NCI-H82 treated with DMSO at 0.1 percent for 48 hours (cell line): ENCODE results near the gene KLK6.

Source experiments
- DNase-seq: peaks from one replicate; lab custom pipeline; 2025; ENCODE audit not compliant: unreplicated experiment; lab: John Stamatoyannopoulos, UW

Gene KLK6

DNA sequence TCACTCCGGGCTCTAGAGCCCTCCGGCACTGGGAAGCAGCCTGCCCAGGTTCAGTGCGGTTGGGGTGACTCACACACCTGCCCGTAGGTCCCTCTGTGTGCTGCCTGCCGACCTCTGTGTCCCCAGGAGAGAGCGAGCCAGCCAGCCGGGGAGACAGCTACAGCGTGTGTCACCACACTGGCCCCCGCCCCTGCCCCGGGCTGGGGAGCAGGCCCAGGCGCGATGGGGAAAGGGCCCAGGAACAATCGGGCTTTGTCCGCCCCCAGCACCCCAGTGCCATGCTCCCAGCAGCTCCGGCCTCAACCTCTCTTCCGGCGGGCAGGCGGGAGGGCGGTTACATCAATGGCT is at the start of gene KLK6:
KLK6 (minus strand) TSS at position 179 of the 348 bp plus-strand sequence. CDS start 1,487 bp downstream, outside the sequence.
- no peak for DNase-seq

DNA sequence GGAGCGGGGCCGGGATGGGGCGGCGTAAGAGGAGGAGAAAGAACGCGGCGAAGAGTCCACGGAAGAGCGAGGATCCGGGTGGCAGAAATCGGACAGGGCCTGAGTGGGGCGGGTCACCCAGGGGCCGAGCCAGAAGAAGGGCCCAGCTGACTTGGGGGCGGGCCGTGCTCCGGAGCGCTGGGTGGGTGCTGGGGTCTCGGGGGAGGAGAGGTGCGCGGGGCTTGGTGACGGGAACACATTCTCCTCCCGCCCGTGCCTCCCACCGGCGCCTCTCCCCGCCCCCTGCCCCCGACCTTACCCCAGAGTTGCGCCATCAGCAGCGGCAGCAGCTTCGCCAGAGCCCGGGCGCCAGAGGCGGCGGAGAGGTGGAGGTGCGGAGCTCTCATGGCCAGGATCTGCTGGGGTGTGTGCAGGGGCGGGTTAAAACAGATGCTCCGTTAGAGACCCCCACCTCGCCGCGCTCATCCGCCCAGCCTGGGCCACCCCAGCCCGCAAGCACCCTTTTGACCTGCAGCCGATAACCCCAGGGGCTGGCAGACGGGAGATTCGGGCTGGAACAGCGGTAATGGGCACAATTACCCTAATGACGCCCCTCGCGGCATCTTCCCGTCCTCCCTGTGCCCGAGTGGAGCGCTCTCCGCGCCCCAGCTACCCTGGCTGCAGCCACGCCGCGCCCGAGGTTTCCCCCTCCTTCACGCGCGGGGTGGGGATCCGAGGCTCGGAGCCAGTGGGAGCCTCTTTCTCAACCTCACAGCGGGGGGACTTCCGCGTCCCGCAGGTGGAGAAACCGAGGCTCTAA is 49.6 kb upstream of the KLK6 start:
- no peak for DNase-seq

DNA sequence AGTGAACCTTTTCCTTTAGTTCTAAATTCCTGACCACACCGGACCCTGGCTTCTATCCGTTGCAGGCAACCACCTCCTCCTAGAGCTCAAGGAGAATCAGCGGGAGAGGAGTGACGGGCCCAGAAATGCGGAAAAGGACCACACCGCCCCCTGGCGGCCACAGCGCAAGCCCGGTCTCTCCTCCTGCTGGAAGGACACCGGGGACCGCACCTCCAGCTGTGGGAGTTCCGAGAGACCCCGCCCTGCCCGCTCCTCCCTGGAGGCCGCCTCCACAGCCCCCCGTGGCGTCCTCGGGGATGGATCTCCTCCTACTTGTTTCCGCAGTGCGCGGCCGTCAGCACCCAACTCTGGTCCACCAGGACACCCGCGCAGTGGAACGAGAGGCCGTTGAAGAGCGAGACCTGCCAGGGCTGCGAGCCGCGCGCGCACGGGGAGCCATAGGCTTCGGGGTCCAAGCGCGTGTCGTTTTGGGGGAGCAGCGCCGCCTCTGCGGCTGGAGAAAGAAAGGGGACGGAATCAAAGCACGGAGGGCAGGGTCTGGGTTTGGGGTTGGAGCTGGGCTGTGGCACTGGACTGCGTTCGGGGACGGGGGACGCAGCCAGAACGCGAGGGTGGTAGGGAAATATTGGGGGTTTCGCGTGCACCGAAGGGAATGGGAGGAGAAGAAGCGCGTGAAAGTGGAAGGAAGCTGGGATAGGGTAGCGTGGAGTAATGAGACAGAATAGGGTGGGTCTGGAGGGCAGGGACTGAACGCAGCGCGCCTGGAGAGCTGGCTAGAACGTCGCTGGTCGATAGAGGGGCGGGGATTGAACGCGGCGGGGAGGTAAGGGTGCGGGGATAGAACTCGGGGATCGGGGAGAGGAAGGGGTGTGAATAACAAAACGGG is 47.6 kb upstream of the KLK6 start:
- peak; percentile 19 for DNase-seq

DNA sequence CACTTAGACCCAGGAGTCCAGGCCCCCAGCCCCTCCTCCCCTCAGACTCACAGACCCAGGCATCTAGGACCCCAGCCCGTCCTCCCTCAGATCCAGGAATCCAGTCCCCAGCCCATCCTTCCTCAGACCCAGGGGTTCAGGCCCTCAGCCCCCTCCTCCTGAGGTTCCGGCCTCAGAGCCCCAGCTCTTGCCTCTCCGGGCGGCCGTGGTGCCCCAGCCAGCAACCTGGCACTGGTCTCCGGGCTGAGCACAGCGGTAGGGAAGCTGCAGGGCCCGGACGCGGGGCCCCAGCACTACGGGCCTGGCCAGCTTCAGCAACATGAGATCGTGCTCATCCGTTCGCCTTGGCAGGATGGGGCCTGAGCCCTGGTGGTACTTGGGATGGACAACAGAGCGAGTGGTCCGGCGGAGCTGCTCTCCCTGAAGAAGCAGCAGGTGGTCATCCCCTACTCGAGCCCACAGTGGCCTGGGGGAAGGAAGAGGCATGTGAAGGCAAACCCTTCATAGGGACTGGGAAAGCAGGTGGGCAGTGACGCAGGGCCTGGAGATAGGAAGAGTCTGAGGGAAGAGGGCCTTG is 46.4 kb upstream of the KLK6 start:
- no peak for DNase-seq

DNA sequence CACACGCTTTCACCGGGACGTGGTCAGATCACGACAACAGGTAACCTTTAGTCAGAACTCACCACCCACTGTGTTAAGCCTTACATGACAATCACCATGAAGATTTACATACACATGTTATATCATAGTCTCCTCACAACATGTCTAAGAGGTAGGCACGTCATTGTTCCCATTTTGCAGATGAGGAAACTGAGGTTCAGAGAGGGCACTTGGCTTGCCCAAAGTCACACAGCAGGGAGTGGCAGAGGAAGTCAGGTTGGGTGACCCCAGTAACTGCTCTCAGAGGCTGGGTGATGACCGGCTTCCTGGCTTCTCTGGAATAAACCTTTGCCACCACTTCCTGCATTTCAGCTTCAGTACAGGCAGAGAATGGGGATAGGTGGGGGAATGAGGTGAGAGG is 44.9 kb upstream of the KLK6 start:
- DNase-seq = no peak

DNA sequence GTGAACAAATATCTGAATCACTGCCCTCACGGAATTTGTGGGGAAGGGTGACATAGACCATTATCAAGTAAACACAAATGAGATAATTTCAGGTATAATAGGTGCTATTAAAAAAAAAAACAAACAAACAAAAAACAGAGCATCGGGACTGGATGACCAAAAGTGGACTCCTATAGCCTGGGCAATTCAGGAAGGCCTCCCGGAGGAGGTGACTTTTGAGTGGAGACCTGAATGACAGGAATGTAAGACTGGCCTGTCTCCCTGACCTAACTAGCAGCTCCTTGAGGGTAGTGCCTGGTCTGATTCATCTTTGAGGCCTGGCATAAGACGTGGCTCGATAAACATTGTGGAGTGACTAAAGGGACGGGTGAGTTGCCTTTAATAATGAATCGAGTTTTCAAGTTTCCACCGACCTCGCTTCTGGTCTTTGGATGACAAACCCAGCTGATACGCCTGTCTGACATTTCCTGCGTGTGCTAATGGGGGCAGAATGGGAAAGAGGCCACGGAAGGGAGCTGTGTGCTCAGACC is 43.3 kb upstream of the KLK6 start:
- DNase-seq = no peak

DNA sequence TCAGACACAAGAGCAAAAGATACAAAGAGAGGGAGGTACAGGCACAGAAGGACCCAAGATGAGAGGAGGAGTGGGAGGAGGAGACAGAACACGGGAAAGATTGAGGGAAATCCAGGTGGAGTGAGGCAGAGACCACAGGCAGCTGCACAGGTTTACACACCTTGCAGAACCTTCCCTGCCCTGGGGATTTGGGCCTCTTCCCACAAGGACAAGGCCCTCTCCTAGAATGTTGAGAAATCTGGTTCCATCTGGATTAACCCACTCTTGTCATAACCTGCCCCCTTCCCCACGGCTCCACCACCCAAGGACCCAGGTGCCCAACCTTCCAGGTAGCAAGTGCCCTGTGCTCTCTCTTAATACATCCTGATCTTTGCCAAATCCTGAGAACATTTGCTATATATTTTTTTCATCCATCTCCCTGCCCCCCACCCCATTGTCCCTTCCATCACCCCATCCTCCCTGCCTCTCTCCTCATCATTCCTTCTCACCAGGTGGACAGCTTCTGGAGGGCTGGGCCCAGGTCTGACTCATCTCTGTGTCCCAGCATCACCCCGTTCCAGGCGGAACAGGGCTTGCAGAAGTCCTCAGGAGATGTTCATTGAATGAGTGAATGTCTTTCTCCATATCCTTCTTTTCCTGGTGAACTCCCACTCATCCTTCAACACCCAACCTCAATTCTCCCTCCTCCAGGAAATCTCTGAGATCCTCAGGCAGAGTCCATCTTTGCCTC is 40.8 kb upstream of the KLK6 start:
- DNase-seq = no peak

DNA sequence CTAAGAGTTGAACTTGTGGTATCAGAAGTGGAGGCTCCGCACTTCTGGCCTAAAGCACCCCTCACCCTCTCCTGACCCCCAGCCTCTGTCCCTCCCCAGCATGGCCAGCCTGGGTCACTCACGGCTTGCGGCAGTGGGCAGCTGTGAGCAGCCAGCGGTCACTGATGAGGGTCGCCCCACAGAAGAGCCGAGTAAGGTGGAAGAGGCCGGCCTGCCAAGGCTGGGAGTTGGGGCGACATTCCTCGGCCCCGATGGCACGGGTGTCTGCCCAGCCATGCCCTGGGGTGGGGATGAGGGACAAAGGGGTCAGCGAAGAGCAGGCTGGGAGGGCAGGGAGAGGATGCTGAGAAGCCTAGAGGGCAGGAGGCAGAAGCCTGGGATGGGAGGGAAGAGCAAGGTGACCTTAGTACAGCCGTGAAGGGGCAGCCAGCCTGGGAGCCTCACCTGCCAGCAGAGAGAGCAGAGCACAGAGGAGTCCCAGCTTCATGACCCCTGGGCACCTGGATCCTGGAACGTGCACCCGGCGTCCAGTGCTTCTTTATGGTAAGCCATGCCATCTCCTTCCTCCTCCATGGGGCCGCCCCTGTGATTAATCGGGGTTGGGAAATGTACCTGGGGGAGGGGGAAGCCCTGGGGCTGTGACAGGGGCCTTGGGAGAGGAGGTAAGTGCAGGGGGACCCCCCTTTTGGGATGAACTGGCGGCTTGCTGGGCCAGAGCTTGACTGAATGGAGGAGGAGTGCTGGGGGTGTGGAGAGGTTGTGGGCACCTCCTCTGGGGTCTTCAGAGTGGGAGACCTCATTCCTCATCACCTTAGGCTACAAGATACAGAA is 39.9 kb upstream of the KLK6 start:
- no peak for DNase-seq

DNA sequence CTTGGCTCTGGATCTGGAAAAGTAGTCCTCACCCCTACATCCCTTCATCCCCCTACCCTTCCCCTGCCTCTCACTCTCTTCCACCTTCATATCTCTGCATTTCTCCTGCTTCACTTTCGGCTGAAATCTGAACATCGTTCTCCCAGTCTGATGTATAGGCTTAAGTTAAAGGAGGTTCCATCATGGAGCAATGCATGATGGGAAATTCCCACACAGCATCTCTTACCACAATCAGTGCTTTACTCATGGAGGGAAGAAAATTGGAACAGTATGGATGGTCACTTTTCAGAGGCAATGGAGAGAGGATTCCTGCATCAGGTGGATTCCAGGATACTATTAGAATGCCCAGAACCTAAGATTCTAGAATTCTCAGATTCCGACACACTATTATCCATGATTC is 38.1 kb upstream of the KLK6 start:
- DNase-seq = no peak

DNA sequence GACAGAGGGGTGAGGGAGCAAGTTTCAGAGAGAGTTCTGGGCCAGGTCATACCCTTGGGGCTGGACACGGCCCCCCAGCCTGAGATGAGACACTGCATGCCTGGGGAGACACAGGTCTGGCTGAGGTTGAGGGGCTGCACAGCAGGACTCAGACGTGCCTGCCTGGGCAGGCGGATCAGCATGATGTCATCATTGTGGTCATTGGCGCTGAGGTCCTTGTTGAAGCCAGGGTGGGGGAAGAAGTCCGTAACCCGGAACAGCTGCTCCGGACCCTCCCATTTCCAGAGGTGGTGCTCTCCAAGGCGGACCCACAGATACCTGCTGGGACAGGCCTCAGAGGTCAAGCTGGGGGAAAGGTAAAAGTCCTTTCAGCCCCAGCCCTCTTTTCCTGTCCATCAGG is 37.0 kb upstream of the KLK6 start:
- no peak for DNase-seq

DNA sequence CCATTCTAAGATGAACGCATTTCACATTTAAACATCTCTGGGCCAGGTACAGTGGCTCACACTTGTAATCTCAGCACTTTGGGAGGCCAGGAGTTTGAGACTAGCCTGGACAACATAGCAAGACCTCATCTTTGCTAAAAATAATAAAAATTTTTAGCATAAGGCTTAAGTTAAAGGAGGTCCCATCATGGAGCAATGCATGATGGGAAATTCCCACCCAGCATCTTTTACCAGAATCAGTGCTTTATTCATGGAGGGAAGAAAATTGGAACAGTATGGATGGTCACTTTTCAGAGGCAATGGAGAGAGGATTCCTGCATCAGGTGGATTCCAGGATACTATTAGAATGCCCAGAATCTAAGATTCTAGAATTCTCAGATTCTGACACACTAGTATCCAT is 35.9 kb upstream of the KLK6 start:
- DNase-seq = no peak

DNA sequence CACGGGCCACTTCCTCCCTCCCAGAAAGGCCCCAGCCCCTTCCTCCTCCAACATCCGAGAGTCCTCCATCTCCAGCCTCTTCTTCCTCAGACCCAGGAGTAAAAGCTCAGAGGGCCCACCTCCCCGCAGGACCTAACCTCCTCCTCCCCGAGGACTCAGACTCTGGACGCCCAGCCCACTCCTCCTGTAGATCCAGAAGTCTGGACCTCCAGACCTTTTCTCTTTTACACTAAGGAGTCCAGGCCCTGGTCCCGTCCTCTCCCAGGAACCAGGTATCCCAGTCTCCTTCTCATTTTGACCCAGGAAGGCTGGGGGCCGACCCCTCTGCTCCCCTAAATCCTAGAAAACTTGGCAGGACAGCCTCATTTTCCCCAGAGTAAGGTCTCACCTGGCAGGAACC is 33.9 kb upstream of the KLK6 start:
- DNase-seq = no peak

DNA sequence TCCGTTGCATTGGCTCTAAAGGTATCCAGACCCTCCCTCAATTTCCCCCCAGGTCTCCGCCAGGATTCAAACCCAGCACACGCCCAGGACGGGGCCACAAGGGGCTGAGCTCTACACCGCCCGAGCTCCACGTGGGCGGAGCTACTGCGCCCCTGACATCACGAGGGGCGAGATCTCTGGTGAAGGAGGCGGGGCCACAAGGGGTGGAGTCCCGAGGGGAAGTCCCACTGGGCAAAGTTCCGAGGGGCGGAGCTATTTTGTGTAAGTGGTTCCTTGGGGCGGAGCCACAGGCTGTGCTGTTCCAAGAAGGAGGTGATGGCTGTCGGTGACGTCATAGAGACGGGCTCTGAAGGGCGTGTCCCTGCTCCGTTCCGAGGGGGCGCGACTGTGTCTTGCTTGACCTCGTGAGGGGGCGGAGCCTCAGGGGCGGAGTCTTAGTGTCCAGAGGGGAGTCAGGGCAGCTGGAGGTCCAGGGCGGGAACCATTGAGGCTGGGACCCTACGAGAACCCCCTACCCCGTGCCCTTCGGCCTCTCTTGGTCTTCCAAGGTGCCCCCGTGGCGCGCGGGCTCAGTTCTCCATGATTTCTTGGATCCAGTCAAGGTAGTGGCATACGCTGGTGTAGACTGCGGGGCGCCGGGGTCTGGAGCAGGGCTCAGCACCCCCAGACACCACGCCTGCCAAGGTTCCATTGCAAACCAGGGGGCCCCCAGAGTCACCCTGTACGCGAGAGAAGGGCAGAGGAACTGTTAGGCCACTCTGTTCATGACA is 33.3 kb upstream of the KLK6 start:
- DNase-seq = no peak

DNA sequence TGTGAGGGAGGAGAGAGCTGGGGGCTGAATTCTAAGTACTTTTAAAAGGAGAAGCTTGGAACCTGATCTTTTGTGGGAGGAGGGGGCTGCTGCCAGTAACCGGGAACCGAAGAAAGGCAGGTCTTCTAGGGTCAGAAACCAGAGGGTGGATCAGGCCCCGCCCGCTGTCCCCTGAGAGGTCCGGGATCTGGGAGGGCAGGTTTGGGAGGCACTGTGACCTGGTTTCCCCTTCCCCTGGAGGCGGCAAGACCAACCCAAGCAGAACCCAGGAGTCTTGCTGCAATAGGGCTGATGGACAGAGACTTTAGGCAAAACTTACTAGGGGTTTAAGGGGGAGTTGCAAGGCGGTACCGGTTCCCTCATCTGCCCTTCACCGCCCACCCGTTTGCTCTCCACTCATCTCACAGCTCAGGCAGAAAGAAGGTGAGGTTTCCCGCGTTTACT is 32.7 kb upstream of the KLK6 start:
- DNase-seq = no peak

DNA sequence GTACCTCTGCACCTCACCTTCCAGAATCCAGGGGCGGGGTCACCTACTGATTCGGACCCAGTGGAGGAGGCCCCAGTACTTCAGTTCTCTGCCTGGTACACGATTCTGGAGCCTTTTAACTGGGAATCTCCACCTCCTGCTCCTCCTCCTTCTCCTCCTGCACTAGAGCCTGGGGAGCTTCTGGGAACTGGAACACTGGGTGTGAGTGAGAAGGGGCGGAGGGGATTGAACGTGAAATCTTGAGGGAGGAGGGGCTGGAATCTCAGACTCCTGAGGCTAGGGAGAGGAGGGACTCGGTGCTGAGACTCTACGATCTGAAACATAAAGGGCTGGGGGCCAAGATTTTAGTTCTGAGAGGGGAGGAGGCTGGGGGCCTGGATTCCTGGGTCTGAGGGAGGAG is 32.1 kb upstream of the KLK6 start, which contains the start of gene KLK8:
KLK8 (minus strand) TSS at position 90 of the 400 bp plus-strand sequence. CDS start 437 bp downstream, outside the sequence.
- DNase-seq = no peak

DNA sequence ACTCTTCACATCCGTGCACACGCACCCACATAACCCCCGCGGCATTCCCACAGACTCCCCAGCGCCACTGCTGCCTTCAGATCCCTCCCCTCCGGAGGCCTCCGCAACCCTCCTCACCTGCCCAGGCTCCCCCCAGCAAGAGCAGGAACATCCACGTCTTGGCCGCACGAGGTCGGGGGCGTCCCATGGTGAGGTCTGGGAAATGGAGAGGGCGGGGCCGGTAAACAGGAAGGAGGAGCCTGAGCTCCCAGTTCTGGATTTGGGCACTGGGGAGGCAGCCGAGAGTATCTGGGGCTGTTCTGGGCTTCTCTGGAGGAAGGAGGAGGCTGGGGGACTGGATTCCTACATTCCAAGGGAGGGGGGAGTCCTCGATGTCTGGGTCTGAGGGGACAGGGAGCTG is 31.6 kb upstream of the KLK6 start:
- DNase-seq = no peak

DNA sequence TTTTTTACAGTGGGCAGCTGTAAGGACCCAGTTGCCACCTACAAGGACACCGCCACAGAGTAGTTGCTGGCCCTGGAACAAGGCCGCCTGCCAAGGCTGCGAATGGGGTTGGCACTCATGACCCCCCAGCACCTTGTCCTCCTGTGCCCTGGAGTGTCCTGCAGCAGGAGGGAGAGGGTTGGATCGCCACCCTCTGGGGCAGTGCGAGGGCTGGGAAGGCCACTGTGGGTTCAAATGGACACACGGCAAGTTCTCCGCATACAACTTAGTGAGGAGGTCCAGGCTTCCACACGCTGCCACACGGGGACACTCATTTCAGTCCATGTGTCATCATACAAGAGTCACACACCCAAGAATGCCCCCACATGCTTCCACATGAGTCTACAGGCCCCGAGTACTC is 31.0 kb upstream of the KLK6 start:
- DNase-seq = no peak

DNA sequence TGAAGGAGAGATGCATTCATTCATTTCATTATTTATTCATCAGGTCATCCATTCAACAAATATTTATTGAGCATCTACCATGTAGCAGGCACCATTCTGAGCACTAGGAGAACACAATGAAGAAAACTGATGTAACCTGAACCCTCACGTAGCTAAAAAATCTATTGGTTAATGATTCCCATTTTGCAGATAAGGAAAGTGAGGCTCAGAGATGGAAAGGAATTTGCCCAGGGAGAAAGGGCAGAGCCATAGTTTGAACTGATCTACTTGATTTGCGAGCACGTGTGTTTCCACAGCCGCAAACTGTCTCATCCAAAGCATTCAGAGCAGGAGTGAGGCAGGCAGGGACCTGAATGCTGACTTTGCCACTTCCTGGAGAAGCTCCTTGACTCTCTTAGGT is 29.3 kb upstream of the KLK6 start:
- DNase-seq = no peak

DNA sequence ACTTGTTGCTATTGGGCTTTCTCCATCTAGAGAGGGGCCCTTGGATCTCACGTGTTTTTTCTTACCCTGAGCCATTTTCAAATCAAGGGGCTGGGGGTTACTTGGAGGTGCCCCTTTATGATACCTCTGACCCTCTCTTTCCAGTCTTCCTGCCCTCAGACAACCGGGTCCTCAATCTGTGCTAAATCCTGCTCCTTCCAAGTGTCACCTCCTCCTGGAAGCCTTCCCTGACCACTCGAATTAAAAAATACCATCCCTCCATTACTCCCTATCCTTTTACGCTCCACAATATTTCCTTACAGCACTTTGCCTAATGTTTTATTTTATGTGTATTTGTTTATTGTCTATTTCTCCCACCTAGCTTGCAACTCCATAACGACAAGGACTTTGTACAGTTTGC is 28.7 kb upstream of the KLK6 start:
- no peak for DNase-seq
